ENCODE measurements around the gene COL9A2. TPM values are rescaled to one million over a fixed set of nuclear protein-coding genes. Genes with fewer than 3 reads are reported as not detected.

The COL9A2 gene
- total RNA-seq, 2 donors from 2014 or later, result 2.3 to 59.1 TPM

DNA sequence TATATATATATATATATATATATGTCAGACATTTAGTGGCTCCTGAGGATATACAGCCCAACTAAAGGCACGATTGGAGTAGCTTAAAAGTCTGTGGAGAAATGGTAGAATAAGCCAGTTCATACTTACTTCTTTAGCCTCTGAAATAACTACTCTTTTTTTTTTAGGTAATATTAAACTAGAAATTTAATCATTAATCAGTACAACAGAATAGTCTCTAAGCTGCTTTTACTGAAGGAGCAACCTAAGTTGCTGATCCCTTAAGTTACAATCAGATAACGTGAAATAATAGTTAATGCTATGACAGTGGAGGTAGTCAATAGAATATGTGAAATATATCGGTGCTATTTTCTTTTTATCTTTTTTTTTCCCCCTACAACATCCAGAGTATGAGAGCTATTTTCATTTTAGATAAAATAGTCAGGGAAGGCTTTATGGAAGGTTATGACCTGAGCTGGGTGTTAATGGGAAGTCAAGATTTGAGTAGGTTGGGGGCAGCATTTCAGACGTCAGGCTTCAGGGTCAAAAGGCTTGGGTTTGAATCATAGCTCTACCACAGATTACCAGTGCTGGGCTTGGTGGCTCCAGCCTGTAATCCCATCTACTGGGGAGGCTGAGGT, 43.4 kb downstream of the COL9A2 start:
- H3K27me3 ChIP-seq, result no peaks in the 10 kb centered on the region
- no peak for DNase-seq
- peaks cover 11% of the 10 kb centered on the region for H3K4me1 ChIP-seq
- H3K36me3 ChIP-seq (replicated peaks in 1 of 2; ENCODE audit: insufficient read depth in 1 of 2, low read depth in 2 of 2), result no peaks in the 10 kb centered on the region
- H3K4me3 ChIP-seq, result no peak overlapping the region
- no peak for TF ChIP-seq POLR2A (IDR thresholded peaks at IDR 0.05)
- TF ChIP-seq, protein P1, sequence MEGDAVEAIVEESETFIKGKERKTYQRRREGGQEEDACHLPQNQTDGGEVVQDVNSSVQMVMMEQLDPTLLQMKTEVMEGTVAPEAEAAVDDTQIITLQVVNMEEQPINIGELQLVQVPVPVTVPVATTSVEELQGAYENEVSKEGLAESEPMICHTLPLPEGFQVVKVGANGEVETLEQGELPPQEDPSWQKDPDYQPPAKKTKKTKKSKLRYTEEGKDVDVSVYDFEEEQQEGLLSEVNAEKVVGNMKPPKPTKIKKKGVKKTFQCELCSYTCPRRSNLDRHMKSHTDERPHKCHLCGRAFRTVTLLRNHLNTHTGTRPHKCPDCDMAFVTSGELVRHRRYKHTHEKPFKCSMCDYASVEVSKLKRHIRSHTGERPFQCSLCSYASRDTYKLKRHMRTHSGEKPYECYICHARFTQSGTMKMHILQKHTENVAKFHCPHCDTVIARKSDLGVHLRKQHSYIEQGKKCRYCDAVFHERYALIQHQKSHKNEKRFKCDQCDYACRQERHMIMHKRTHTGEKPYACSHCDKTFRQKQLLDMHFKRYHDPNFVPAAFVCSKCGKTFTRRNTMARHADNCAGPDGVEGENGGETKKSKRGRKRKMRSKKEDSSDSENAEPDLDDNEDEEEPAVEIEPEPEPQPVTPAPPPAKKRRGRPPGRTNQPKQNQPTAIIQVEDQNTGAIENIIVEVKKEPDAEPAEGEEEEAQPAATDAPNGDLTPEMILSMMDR (IDR thresholded peaks at IDR 0.05), result no peak
- intact Hi-C loops (cut with DNase I), result no loop called here
- ATAC-seq, result peak; percentile 12
- no peaks in the 10 kb centered on the region for H3K9me3 ChIP-seq
- WGBS, 2 donors, result 33 to 34% methylated on average over 4 of the region's 4 CpGs
- H3K27ac ChIP-seq, result peak overlapping the region in 1 of 4 donors; percentile 52

- Histone ChIP-seq H3K4me3 (no peak overlapping the region), H3K36me3 (replicated peaks in 1 of 2; ENCODE audit: insufficient read depth in 1 of 2, low read depth in 2 of 2) (no peaks in the 10 kb centered on the region), H3K9me3 (no peaks in the 10 kb centered on the region), H3K27me3 (no peaks in the 10 kb centered on the region), H3K4me1 (peaks cover 18% of the 10 kb centered on the region), H3K27ac (peak overlapping the region in 1 of 4 donors; percentile 41)
- intact Hi-C loops (cut with DNase I), result no loop called here
- DNase-seq, result no peak
- no peak for ATAC-seq
- TF ChIP-seq, protein P1 (IDR thresholded peaks at IDR 0.05), result no peak
- no peak for TF ChIP-seq POLR2A (IDR thresholded peaks at IDR 0.05)
- 96 to 98% methylated on average over 3 of the region's 3 CpGs for WGBS, 2 donors
Observed at GRCh38 chr1:40272653-40273213, 44.4 kb downstream of the COL9A2 start.

- H3K27me3 ChIP-seq, result no peaks in the 10 kb centered on the region
- intact Hi-C loops (cut with DNase I), result no loop called here
- H3K27ac ChIP-seq, result no peak overlapping the region
- TF ChIP-seq, protein P1 (IDR thresholded peaks at IDR 0.05), result no peak
- no peak for TF ChIP-seq POLR2A (IDR thresholded peaks at IDR 0.05)
- peaks cover 31% of the 10 kb centered on the region for H3K4me1 ChIP-seq
- no peaks in the 10 kb centered on the region for H3K36me3 ChIP-seq (replicated peaks in 1 of 2; ENCODE audit: insufficient read depth in 1 of 2, low read depth in 2 of 2)
- 63 to 90% methylated on average over 3 of the region's 3 CpGs for WGBS, 2 donors
- DNase-seq, result no peak
- no peaks in the 10 kb centered on the region for H3K9me3 ChIP-seq
- ATAC-seq, result no peak
- no peak overlapping the region for H3K4me3 ChIP-seq
Observed at GRCh38 chr1:40270152-40270834, 46.8 kb downstream of the COL9A2 start.

- H3K27ac ChIP-seq, result peak overlapping the region; percentile 25 to 90 (median 85)
- peaks cover 26% of the 10 kb centered on the region for H3K4me1 ChIP-seq
- no peak overlapping the region for H3K4me3 ChIP-seq
- TF ChIP-seq POLR2A (IDR thresholded peaks at IDR 0.05), result no peak
- TF ChIP-seq, protein P1 (IDR thresholded peaks at IDR 0.05), result no peak
- H3K9me3 ChIP-seq, result no peaks in the 10 kb centered on the region
- H3K27me3 ChIP-seq, result no peaks in the 10 kb centered on the region
- no peak for ATAC-seq
- intact Hi-C loops (cut with DNase I), result no loop called here
- no peaks in the 10 kb centered on the region for H3K36me3 ChIP-seq (replicated peaks in 1 of 2; ENCODE audit: insufficient read depth in 1 of 2, low read depth in 2 of 2)
- no peak for DNase-seq
Observed at GRCh38 chr1:40268211-40268610, 48.9 kb downstream of the COL9A2 start.

All from body of pancreas (tissue), 4 donors.